ENCODE results near the gene EDC4.

Gene EDC4

DNA sequence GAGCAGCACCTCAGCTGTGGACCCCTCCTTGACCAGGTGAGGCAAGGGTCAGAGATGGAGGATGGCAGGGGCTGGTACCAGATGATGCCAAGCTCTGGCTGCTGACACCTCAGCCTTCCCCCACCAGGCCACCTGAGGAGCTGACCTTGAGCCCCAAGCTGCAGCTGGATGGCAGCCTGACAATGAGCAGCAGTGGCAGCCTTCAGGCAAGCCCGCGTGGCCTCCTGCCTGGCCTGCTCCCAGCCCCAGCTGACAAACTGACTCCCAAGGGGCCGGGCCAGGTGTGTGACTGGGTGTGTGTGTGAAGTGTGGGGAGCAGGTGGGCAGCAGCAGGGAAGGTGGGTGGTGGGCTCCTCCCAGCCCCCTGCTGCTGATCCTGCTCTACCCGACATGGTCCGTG lies 7.1 kb downstream of the EDC4 start:
- DNase-seq, result no peak

DNA sequence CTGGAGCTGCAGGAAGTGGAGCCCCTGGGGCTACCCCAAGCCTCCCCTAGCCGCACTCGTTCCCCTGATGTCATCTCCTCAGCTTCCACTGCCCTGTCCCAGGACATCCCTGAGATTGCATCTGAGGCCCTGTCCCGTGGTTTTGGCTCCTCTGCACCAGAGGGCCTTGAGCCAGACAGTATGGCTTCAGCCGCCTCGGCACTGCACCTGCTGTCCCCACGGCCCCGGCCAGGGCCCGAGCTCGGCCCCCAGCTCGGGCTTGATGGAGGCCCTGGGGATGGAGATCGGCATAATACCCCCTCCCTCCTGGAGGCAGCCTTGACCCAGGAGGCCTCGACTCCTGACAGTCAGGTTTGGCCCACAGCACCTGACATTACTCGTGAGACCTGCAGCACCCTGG lies 7.7 kb downstream of the EDC4 start:
- DNase-seq, result no peak

DNA sequence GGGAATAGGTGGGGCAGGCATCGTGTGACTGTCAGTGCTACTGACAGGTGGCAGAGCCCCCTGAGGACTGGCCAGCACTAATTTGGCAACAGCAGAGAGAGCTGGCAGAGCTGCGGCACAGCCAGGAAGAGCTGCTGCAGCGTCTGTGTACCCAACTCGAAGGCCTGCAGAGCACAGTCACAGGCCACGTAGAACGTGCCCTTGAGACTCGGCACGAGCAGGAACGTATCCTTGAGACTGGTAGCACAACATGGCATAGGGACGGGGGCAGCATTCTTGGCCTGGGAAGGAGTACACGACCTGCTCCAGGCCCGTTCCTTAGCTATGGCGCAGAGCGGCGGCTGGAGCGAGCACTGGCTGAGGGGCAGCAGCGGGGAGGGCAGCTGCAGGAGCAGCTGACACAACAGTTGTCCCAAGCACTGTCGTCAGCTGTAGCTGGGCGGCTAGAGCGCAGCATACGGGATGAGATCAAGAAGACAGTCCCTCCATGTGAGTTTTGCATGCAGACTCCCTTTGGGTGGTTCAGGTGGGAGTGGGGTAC lies 8.8 kb downstream of the EDC4 start:
- no peak for DNase-seq

DNA sequence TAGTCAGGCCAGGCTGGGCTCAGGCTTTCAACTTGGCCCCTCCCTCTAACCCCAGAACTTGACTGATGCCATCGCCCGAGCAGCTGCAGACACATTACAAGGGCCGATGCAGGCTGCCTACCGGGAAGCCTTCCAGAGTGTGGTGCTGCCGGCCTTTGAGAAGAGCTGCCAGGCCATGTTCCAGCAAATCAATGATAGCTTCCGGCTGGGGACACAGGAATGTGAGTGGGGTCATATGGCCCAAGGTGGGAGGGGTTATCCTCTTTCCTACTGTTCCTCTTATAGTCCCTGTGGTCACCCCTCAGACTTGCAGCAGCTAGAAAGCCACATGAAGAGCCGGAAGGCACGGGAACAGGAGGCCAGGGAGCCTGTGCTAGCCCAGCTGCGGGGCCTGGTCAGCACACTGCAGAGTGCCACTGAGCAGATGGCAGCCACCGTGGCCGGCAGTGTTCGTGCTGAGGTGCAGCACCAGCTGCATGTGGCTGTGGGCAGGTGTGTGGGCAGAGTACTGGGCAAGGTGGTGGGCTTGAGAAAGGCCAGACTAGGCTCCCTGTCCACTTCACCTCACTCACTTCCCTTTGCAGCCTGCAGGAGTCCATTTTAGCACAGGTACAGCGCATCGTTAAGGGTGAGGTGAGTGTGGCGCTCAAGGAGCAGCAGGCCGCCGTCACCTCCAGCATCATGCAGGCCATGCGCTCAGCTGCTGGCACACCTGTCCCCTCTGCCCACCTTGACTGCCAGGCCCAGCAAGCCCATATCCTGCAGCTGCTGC lies 9.7 kb downstream of the EDC4 start:
- no peak for DNase-seq

- no peak for DNase-seq
Observed at GRCh38 chr16:67883146-67883871, 10.5 kb downstream of the EDC4 start.

DNA sequence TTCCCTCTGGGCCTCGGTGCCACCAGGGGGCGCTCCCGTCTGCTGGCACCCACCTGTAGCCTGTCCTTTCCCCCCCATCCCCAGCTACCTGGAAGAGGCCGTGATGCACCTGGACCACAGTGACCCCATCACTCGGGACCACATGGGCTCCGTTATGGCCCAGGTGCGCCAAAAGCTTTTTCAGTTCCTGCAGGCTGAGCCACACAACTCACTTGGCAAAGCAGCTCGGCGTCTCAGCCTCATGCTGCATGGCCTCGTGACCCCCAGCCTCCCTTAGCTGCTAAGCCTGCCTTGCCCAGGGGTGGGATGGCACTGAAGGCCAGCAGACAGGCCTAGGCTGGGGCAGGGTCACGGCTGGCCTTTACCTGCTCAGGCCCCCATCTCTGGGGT lies 11.0 kb downstream of the EDC4 start:
- peak; percentile 21 for DNase-seq

DNA sequence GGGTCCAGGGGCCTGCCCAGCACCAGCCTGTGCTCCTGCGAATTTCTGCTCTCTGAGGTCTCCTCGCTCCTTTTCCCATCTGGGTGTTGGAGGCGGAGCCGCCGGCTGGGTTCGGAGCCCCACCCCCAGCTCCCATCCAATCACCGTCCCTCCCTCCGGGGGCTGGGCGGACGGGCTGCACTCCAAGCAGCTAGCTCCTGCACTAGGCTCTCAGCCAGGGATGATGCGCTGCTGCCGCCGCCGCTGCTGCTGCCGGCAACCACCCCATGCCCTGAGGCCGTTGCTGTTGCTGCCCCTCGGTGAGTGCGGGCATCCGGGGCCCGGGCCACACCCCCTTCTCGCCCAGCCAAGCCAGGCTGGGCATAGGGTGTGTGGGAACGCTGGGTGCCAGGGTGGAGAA lies 11.8 kb downstream of the EDC4 start, which contains the start of gene NRN1L:
TSS of gene NRN1L (plus strand) at position 202 of the 400 bp plus-strand sequence. CDS start at position 221, 19 bp downstream.
- DNase-seq, result peak; percentile 91

DNA sequence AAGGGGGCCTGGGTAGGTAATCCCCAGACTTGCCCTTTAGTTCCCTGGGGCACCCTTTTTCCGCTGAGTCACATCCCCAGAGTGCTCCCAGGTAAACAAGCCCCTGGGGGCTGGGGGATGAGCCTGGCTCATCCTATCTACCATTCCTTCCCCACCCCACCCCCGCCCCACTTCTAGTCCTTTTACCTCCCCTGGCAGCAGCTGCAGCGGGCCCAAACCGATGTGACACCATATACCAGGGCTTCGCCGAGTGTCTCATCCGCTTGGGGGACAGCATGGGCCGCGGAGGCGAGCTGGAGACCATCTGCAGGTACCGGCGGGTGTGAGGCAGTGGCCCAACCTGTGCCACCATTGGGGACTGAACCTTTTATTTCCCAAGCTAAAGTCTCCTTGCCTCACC lies 12.7 kb downstream of the EDC4 start:
- no peak for DNase-seq

- DNase-seq, result no peak
Observed at GRCh38 chr16:67885976-67886375, 13.1 kb downstream of the EDC4 start.

GRCh38 chr16:67886387-67886786 lies 13.5 kb downstream of the EDC4 start:
- no peak for DNase-seq

- no peak for DNase-seq
Observed at GRCh38 chr16:67888331-67888730, 15.5 kb downstream of the EDC4 start.

DNA sequence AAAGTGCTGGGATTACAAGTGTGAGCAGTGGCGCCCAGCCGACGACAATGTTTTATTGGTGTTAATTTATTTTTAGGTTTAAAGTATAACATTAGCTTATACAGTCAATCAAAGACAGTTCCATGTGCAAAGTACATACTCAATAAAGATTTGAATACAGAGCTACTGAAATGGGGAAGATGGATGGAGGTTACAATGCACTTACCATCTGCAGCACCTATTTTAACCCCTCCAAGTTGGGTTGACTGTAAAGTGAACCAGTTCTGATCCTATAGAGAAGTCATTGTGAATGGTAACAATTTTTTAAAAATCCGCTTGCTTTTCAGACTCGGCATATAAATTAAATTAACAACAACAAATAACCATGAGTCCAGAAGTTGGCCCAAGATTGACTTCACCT lies 19.5 kb downstream of the EDC4 start:
- DNase-seq, result no peak

DNA sequence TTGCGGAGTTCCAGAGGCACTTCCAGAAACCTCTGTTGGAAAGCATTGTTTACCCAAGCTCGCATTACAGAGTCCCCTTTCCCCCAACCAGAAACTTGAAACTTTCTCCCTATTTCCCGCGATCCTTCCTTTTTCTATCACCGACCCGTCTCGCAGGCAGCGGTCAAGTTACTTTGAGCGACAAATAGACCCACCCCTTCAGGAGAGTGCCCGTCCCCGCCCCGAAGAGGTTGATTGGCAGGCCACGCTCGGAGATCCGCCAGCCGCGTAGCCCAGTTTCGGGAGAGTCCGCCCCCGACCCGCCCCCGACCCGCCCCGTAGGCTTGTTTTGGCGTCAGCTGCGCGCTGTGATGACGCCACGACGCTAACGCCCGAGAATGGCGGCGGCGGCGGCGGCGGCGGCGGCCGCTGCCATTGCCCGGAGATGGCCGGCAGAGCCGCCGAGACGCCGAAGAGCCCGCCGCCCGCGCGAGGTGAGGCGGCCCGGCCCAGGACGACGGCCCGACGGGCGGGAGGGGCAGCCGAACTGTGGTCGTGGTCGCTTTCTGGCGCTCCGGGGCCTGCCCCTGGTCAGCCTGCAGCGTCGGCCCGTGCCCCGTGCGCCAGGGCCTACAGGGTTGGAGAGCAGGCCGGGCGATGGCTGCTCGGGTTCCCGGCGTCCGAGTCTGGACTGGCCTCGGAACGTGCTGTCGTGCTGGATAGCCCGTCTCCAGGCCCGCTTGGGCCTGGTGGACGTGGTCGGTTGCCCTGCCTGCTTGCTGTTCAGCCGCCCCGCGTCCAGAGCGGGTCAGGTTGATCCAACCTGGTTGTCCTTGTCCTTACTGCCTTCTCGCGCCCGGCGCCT lies 20.3 kb downstream of the EDC4 start, which contains the start of gene PSKH1:
TSS of gene PSKH1 (plus strand) at position 356 of the 844 bp plus-strand sequence. CDS start 15,496 bp downstream, outside the sequence.
- DNase-seq, result peak; percentile 95

- no peak for DNase-seq
Observed at GRCh38 chr16:67893743-67894399, 21.0 kb downstream of the EDC4 start.

DNA sequence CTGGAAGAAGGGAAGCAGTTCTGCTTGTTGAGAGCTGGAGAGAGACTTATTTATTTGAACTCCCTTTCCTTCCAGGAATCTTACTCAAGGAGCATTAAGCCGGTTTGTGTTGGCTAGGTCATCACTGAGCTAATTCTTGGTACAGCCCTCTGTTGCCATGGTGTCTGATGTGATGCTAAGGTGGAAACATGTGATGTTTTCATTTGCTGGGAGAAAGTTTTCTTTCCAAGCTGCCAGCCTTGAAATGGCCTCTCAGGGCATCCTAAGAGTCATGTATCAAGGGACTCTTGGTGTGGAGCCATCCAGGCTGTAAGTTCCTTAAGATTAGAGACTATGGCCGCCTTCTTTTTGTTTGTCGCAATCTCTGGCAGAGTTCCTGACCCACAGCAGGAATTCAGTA lies 24.4 kb downstream of the EDC4 start:
- no peak for DNase-seq

DNA sequence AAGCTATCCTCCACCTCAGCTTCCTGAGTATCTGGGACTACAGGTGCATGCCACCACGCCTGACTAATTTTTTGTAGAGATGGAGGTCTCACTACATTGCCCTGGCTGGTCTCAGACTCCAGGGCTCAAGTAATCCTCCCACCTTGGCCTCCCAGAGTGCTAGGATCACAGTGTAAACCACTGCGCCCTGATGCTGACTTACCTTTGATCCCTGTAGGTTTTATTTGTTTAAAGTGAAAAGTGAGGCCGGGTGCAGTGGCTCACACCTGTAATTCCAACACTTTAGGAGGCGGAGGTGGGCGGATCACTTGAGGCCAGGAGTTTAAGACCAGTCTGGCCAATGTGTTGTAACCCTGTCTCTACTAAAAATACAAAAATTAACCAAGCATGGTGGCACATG lies 28.9 kb downstream of the EDC4 start:
- DNase-seq, result no peak

- no peak for DNase-seq
Observed at GRCh38 chr16:67902831-67903230, 30.0 kb downstream of the EDC4 start.

DNA sequence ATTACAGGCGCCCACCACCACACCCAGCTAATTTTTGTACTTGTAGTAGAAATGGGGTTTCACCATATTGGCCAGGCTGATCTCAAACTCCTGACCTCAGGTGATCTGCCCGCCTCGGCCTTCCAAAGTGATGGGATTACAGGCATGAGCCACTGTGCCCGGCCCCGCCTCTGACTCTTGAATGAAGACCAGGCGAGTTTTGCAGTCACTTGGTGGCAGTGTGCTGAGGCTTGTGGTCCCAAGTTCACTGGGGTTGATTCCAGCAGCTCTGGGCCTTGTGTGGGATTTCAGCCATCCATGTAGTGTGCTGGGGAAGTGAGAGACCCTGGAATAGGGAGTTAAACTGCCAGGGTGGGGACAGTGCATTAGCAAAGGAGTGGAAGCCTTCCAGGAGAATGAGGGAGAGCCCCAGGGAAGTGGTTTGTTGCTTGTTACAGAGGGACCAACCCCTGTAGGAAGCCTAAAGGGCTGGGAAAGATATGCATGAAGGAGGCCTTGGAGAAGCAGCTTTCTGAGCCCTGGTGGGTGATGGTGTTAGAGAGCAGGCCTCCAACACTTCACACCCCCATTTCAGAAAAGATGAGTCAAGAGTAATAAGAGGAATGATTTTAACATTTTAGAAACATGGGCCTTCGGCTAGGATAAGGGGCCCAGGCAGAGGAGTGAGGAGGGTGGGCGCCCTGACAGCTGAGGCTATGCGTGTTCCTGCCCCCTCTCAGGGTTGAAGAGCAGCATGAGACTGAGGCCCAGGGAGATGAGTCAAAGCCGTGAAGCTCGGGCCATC lies 34.7 kb downstream of the EDC4 start:
- DNase-seq, result no peak

- no peak for DNase-seq
Observed at GRCh38 chr16:67909056-67909742, 36.3 kb downstream of the EDC4 start.

GRCh38 chr16:67910158-67910557 lies 37.3 kb downstream of the EDC4 start:
- peak; percentile 41 for DNase-seq
